ENCODE measurements around the gene NCR3LG1. TPM values are rescaled to one million over a fixed set of nuclear protein-coding genes. Genes with fewer than 3 reads are reported as not detected.

Gene NCR3LG1
- total and polyA plus RNA-seq, 2 donors (not counting 3 experiments of a cell fraction or from before 2014, with no cell fraction given), result 2.2 to 8.1 TPM

- H3K4me2 ChIP-seq (ENCODE audit: insufficient read depth, low read length), result no peak overlapping the region
- POLR2A ChIA-PET, result no interaction called here
- H3K4me3 ChIP-seq (replicated peaks in 1 of 3; ENCODE audit: insufficient read depth in 1 of 3, low read depth in 1 of 3, low read length in 3 of 3), result no peak overlapping the region
- dilution Hi-C loops (cut with MboI; ENCODE audit: extremely low pct_ligation_motif_present, low sequenced_read_pairs) (no loop called here), intact Hi-C loops (cut with micrococcal nuclease) (no loop called here)
- no peaks in the 10 kb centered on the region for H3K4me1 ChIP-seq (ENCODE audit: control insufficient read depth, extremely low read depth, insufficient read depth, low read length)
- no peaks in the 10 kb centered on the region for H3K9me1 ChIP-seq (replicated peaks; ENCODE audit: control insufficient read depth, extremely low read depth, insufficient read depth, low read length)
- no peaks in the 10 kb centered on the region for H3K79me2 ChIP-seq (ENCODE audit: control insufficient read depth, insufficient read depth, low read length)
- H3K36me3 ChIP-seq (ENCODE audit: control insufficient read depth in 2 of 2, extremely low read depth in 1 of 2, insufficient read depth in 2 of 2, low read length in 2 of 2), result no peaks in the 10 kb centered on the region
- H4K20me1 ChIP-seq (replicated peaks; ENCODE audit: control insufficient read depth, extremely low read depth, insufficient read depth, low read length), result no peaks in the 10 kb centered on the region
- H2AFZ ChIP-seq (ENCODE audit: low read depth, low read length), result no peak overlapping the region
- no peak overlapping the region for H3K27ac ChIP-seq (ENCODE audit: insufficient read depth, low read depth, low read length)
- H3K9me3 ChIP-seq (replicated peaks; ENCODE audit: control insufficient read depth, insufficient read depth, low read length), result no peaks in the 10 kb centered on the region
- FAIRE-seq (no peak), DNase-seq (ENCODE audit: low read depth, low spot score) (no peak)
- TF ChIP-seq CTCF (IDR thresholded peaks at IDR 0.05; ENCODE audit: extremely low read depth in 1 of 2, insufficient read depth in 1 of 2, low read depth in 1 of 2, low read length in 2 of 2), result no peak
- no peak for TF ChIP-seq MYC (IDR thresholded peaks at IDR 0.05; ENCODE audit: low read depth, low read length)
- no peak for TF ChIP-seq GATA2 (IDR thresholded peaks at IDR 0.05; ENCODE audit: insufficient read depth, insufficient read length, low read depth, low read length)
- TF ChIP-seq FOS (IDR thresholded peaks at IDR 0.05; ENCODE audit: borderline replicate concordance, insufficient read depth, low read length), result no peak
- no peak for TF ChIP-seq EZH2 (IDR thresholded peaks at IDR 0.05; ENCODE audit: borderline replicate concordance, low read depth, low read length, severe bottlenecking)
- no peak overlapping the region for H3K9ac ChIP-seq (replicated peaks; ENCODE audit: extremely low read depth, insufficient read depth, low read length)
- CTCF ChIA-PET, result interaction anchor here (2.5 kb wide), 1 partner anchor 12 kb away, joined by 11 read pairs; no protein-coding TSS in a partner anchor
- no peaks in the 10 kb centered on the region for H3K27me3 ChIP-seq (ENCODE audit: control insufficient read depth in 2 of 2, insufficient read depth in 2 of 2, low read length in 2 of 2)
- BruUV-seq (replicated peaks), result no TSS peak
Observed at GRCh38 chr11:17396598-17397310, 45.2 kb downstream of the NCR3LG1 start.

All from endothelial cell of umbilical vein (primary cell).